Epithelial cell of esophagus (primary cell): ENCODE data around the gene ADCY4.

Source experiments
- DNase-seq: peaks from one replicate; pipeline ENCODE4 v3.0.0; 2010; ENCODE audit warnings: low read depth
- H3K4me3 ChIP-seq: 2 replicates; pipeline ENCODE4 v1.5.1; 2011; ENCODE audit warnings: mild to moderate bottlenecking, low read length, control low read depth
- TF ChIP-seq, protein P1 (sequence below): IDR thresholded peaks from 2 replicates; pipeline ENCODE4 v1.5.1; 2011; ENCODE audit warnings: low read depth, mild to moderate bottlenecking, low read length, control low read depth, inconsistent platforms; ENCODE audit not compliant: insufficient read depth; ENCODE audit errors: missing control alignments

ADCY4 gene

DNA sequence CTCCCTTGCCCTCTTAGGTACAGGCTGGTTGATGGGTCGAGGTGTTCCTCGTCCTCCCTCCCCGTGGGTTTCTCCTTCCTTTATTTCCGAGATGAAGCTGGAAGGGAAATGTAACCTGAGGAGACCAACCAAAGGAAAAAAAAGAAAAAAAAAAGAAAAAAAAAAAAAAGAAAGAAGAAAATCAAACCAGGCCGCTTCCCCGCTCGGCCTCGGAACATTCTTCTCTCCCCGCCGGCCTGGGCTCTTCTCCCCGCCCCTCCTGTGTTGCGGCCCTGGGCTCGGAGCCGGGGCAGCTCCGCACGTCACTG is 31.5 kb upstream of the ADCY4 start:
- TF ChIP-seq, protein P1, sequence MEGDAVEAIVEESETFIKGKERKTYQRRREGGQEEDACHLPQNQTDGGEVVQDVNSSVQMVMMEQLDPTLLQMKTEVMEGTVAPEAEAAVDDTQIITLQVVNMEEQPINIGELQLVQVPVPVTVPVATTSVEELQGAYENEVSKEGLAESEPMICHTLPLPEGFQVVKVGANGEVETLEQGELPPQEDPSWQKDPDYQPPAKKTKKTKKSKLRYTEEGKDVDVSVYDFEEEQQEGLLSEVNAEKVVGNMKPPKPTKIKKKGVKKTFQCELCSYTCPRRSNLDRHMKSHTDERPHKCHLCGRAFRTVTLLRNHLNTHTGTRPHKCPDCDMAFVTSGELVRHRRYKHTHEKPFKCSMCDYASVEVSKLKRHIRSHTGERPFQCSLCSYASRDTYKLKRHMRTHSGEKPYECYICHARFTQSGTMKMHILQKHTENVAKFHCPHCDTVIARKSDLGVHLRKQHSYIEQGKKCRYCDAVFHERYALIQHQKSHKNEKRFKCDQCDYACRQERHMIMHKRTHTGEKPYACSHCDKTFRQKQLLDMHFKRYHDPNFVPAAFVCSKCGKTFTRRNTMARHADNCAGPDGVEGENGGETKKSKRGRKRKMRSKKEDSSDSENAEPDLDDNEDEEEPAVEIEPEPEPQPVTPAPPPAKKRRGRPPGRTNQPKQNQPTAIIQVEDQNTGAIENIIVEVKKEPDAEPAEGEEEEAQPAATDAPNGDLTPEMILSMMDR, result no peak
- H3K4me3 ChIP-seq, result peak overlapping the region; percentile 78
- DNase-seq, result no peak

DNA sequence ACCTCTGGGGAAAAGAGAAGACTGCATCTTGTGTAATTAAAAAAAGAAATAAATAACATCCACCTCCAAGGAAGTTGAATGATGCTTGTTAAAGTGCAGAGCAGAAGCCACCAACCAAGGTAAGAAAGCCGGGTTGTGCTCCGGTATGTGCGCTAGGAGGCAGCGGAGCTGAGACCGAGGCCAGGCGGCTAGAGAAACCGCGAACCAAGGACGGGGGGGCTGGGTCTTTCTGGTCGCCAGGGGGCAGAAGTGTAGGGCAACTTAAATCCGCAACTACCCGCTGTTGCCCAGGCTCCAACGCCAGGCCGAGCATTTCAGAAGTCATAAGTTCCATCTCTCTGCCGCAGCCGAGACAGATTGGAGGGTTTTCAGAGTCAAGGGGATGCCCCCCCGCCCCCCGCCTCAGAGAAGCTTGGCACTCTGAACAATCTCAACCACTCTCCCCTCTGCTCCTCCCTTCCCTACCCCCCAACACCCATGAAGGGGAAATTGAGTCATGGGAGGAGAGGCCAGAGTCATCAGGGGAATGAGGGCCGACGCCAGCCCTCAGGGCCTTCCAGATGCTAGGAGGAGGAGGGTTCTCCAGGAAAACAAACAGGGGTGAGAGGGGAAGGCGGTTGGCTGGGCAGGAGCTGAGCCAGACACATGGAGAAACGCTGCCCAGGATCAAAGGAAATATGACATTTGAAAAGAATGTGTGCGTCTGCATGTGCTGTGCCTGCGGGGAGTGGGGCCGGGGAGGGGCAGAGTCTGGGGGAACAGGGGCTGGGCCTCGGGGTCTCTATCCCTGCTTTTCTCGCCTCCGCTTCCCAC is 30.9 kb upstream of the ADCY4 start:
- peak overlapping the region; percentile 78 for H3K4me3 ChIP-seq
- TF ChIP-seq, protein P1, result peak; percentile 94

DNA sequence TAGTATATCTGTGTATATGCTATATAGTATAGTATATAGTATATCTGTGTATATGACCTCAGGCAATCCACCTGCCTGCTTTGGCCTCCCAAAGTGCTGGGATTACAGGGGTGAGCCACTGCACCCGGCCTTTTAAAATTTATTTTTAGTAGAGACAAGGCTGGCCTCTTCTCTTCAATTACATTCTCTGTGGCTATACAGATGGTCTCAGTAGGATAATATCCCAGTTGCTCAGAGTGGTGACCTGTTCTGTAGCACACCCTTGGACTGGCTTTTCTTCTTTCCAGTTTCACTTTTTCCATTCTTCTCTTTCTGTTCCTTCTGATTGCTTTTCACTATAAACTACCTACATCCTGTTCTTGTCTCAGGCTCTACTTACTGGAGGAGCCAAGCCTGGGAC is 30.0 kb upstream of the ADCY4 start:
- no peak for DNase-seq
- no peak overlapping the region for H3K4me3 ChIP-seq
- TF ChIP-seq, protein P1, result no peak

More for the DNA sequence above, 30.9 kb upstream of the ADCY4 start:
- DNase-seq, result peak; percentile 95

DNA sequence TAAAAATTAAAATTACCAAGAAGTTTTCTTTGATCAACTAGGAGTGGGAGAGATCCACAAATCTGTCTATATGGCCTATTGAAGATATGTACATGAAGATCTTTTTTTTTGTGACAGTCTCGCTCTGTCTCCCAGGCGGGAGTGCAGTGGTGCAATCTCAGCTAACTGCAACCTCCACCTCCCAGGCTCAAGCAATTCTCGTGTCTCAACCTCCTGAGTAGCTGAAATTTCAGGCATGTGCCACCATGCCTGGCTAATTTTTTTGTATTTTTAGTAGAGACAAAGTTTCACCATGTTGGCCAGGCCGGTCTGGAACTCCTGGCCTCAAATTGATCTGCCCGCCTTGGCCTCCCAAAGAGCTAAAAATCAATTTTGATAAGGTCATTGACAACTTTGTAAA is 28.5 kb upstream of the ADCY4 start:
- no peak for DNase-seq
- TF ChIP-seq, protein P1, result no peak
- H3K4me3 ChIP-seq, result no peak overlapping the region

DNA sequence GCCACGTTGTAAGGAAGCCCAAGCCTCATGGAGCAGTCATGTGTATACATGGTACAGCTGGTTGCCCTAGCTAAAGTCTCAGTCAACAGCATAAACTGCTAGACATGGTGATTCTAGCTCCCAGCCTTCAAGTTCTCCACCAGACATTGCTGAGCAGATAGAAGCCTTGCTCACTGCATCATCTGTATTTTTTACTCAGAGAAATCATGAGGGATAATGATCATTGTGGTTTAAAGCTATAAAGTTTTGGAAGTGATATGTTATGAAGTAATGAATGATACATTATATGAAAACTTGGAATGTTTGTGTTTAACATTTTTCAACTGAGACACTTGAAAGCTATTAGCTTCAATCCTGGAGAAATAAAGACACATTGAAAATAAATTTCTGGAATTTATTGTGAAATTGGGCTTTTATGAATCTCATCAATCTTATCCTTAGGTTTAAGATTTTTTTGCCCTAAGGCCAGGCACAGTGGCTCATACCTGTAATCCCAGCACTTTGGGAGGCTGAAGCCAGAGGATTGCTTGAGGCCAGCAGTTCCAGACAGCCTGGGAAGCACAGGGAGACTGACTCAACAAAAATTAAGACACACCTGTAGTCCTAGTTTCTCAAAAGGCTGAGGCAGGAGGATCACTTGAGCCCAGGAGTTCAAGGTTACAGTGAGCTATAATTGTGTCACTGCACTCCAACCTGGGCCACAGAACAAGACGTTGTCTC is 27.5 kb upstream of the ADCY4 start:
- peak; percentile 37 for DNase-seq
- no peak overlapping the region for H3K4me3 ChIP-seq
- TF ChIP-seq, protein P1, result no peak

DNA sequence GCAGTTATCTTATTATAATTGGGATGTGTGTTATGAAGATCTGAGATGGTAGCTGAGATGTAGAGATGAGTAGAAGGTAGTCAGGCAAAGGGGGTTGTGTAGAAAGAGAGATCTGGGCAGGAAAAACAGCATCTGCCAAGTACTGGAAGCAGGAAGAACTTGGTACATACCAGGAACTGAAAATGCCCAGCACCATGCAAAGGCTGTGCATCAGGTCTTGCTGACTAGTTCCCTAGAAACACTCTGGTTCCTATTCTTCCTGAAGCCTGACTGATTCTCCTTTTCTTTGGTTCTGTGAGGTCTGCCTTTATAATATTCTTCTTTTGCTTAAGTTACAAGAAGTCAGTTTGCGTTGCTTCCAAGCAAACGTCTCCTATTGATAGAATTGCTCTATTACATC is 26.5 kb upstream of the ADCY4 start:
- no peak overlapping the region for H3K4me3 ChIP-seq
- DNase-seq, result no peak
- TF ChIP-seq, protein P1, result no peak
